ENCODE measurements around the gene RETREG3. TPM values are rescaled to one million over a fixed set of nuclear protein-coding genes. Genes with fewer than 3 reads are reported as not detected.
"Not testable (repeated sequence)": the region's sequence is repeated elsewhere in the genome, so short reads cannot be mapped to it uniquely, and the experiment has no call there.

RETREG3 gene
- total RNA-seq, 3 donors from 2014 or later: 56.4 to 72.2 (median 67.1) TPM

DNA sequence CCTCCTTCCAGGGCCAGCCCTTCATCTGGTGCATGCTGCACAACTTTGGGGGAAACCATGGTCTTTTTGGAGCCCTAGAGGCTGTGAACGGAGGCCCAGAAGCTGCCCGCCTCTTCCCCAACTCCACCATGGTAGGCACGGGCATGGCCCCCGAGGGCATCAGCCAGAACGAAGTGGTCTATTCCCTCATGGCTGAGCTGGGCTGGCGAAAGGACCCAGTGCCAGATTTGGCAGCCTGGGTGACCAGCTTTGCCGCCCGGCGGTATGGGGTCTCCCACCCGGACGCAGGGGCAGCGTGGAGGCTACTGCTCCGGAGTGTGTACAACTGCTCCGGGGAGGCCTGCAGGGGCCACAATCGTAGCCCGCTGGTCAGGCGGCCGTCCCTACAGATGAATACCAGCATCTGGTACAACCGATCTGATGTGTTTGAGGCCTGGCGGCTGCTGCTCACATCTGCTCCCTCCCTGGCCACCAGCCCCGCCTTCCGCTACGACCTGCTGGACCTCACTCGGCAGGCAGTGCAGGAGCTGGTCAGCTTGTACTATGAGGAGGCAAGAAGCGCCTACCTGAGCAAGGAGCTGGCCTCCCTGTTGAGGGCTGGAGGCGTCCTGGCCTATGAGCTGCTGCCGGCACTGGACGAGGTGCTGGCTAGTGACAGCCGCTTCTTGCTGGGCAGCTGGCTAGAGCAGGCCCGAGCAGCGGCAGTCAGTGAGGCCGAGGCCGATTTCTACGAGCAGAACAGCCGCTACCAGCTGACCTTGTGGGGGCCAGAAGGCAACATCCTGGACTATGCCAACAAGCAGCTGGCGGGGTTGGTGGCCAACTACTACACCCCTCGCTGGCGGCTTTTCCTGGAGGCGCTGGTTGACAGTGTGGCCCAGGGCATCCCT is 65.7 kb downstream of the RETREG3 start:
- no peak for DNase-seq
- no peak for ATAC-seq
- intact Hi-C loops (cut with DNase I, micrococcal nuclease): no loop called here
- peaks cover 21% of the 10 kb centered on the region for H3K4me1 ChIP-seq (ENCODE audit: low read depth)
- TF ChIP-seq, protein P1, sequence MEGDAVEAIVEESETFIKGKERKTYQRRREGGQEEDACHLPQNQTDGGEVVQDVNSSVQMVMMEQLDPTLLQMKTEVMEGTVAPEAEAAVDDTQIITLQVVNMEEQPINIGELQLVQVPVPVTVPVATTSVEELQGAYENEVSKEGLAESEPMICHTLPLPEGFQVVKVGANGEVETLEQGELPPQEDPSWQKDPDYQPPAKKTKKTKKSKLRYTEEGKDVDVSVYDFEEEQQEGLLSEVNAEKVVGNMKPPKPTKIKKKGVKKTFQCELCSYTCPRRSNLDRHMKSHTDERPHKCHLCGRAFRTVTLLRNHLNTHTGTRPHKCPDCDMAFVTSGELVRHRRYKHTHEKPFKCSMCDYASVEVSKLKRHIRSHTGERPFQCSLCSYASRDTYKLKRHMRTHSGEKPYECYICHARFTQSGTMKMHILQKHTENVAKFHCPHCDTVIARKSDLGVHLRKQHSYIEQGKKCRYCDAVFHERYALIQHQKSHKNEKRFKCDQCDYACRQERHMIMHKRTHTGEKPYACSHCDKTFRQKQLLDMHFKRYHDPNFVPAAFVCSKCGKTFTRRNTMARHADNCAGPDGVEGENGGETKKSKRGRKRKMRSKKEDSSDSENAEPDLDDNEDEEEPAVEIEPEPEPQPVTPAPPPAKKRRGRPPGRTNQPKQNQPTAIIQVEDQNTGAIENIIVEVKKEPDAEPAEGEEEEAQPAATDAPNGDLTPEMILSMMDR (IDR thresholded peaks at IDR 0.05): no peak
- no peak overlapping the region for H3K4me3 ChIP-seq
- no peaks in the 10 kb centered on the region for H3K36me3 ChIP-seq (ENCODE audit: low read depth)
- no peaks in the 10 kb centered on the region for H3K9me3 ChIP-seq

DNA sequence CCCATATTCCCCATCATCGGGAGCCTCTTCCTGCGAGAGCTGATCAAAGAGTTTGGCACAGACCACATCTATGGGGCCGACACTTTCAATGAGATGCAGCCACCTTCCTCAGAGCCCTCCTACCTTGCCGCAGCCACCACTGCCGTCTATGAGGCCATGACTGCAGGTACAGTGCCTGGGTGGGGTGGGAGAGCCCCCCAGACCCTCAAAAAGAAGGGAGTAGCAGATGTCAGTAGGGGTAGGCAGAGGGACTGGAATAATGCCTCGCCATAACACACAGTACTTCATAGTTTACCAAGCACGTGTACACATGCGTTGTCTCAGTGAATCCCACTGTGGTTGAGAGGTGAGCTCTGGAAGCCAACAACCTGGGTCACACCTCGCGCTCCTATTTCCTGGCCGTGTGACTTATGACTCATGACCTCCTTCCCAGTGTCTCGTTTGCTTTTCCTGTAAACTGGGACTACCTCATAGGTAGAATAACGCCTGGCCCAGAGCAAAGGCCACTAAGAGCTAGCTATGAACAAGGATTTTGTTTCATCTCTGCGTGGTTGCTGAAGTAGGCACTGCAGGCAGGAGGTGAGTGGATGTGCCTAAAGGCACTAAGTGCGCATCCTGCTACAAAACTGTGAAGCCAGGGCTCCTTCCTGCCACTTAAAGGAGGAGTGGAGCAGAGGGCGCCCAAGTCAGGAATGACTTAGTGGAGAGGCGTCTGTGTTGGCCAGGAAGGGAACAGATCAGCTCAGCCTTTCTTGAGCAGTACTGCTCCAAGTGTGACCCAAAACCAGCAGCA is 67.9 kb downstream of the RETREG3 start:
- peak; percentile 86 for ATAC-seq
- no peaks in the 10 kb centered on the region for H3K36me3 ChIP-seq (ENCODE audit: low read depth)
- DNase-seq: peak in 2 of 3 donors; percentile 56 to 62

DNA sequence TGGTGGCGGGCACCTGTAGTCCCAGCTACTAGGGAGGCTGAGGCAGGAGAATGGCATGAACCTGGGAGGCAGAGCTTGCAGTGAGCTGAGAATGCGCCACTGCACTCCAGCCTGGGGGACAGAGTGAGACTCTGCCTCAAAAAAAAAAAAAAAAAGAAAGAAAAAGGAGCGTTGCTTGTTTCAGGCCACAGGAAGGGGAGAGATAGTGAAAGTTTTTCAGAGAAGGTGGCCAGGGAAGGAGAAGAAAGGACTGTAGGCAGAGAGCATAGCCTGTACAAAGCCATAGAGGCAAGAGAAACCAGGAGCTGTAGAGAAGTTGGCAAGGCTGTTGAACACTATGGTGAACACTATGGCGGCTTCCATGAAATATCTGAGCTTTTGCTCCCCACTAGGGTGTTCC is 68.6 kb downstream of the RETREG3 start:
- H3K4me3 ChIP-seq; intact Hi-C loops (cut with DNase I, micrococcal nuclease); H3K9me3 ChIP-seq; H3K36me3 ChIP-seq (ENCODE audit: low read depth); ATAC-seq: not testable (repeated sequence)
- DNase-seq: peak in 1 of 3 donors; percentile 9
- H3K4me1 ChIP-seq (ENCODE audit: low read depth): peaks cover 26% of the 10 kb centered on the region

More for the DNA sequence above, 67.9 kb downstream of the RETREG3 start:
- Histone ChIP-seq H3K4me3 (no peak overlapping the region), H3K4me1 (ENCODE audit: low read depth) (peaks cover 25% of the 10 kb centered on the region), H3K9me3 (no peaks in the 10 kb centered on the region)
- TF ChIP-seq, protein P1 (IDR thresholded peaks at IDR 0.05): no peak
- intact Hi-C loops (cut with DNase I, micrococcal nuclease): no loop called here

DNA sequence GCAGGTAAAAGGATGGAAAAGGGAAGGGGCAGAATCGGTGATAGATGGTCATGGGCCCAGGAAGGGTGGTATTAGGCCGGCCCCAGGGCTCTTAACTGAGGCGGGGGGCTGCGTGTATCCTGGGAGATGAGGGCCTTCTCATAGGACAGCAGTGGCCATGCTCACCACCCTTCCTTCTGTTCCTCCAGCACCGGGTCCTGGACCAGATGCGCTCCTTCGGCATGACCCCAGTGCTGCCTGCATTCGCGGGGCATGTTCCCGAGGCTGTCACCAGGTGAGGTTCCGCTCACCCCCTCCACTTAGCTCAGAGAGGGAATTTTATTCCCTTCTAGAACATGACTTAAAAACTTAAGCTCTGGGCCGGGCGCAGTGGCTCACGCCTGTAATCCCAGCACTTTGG is 70.7 kb downstream of the RETREG3 start:
- TF ChIP-seq, protein P1 (IDR thresholded peaks at IDR 0.05): no peak
- H3K36me3 ChIP-seq (ENCODE audit: low read depth): no peaks in the 10 kb centered on the region
- intact Hi-C loops (cut with DNase I, micrococcal nuclease): no loop called here
- peaks cover 29% of the 10 kb centered on the region for H3K4me1 ChIP-seq (ENCODE audit: low read depth)
- no peak for ATAC-seq
- H3K4me3 ChIP-seq: no peak overlapping the region
- no peaks in the 10 kb centered on the region for H3K9me3 ChIP-seq
- DNase-seq: peak in 1 of 3 donors; percentile 43

DNA sequence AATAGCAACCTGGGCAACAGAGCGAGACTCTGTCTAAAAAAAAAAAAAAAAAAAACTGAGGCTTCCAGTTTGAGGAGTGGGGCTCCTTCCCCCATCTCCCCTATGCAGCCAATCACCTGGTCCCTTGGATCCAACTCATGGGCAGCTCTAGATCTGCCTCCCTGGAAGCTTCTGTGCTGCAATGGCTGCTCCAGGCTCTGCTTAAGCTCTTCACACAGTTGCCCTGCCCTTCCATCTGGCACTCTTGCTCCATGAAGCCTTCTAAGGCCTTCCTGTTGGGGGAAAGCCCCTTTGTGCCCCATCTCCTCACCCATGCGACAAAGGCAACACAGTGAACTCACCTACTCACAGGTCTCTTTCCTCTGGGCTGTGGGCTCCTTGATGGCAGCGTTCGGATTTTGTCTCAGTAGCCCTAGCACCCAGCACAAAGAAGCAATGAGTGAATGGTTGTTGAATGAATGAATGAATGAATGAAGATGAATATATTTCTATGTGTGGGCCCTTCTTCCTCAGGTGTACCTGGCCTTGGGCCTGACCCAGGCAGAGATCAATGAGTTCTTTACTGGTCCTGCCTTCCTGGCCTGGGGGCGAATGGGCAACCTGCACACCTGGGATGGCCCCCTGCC is 71.2 kb downstream of the RETREG3 start:
- Histone ChIP-seq H3K36me3 (ENCODE audit: low read depth) (no peaks in the 10 kb centered on the region), H3K9me3 (no peaks in the 10 kb centered on the region), H3K4me3 (no peak overlapping the region), H3K4me1 (ENCODE audit: low read depth) (peaks cover 29% of the 10 kb centered on the region)
- DNase-seq (no peak), ATAC-seq (no peak)
- TF ChIP-seq, protein P1 (IDR thresholded peaks at IDR 0.05): no peak
- intact Hi-C loops (cut with DNase I, micrococcal nuclease): no loop called here
